HUES64 (cell line): ENCODE data around the gene E4F1.

Experiments
- H3K27ac ChIP-seq: 2 replicates; pipeline ENCODE4 v1.7.0; 2013; ENCODE audit warnings: low read depth, low read length, inconsistent platforms
- H3K27me3 ChIP-seq: 2 replicates; pipeline ENCODE4 v1.6.1; 2013; ENCODE audit warnings: mild to moderate bottlenecking, low read length; ENCODE audit not compliant: insufficient read depth
- H3K36me3 ChIP-seq: 2 replicates; pipeline ENCODE4 v1.6.1; 2013; ENCODE audit warnings: mild to moderate bottlenecking, low read length; ENCODE audit not compliant: insufficient read depth
- H3K4me1 ChIP-seq: 2 replicates; pipeline ENCODE4 v1.6.1; 2013; ENCODE audit warnings: mild to moderate bottlenecking, low read length, moderate library complexity; ENCODE audit not compliant: insufficient read depth
- H3K4me3 ChIP-seq: 2 replicates; pipeline ENCODE4 v1.5.1; 2013; ENCODE audit warnings: mild to moderate bottlenecking, low read length, moderate library complexity
- H3K9ac ChIP-seq: 2 replicates; pipeline ENCODE4 v1.6.1; 2013; ENCODE audit warnings: mild to moderate bottlenecking, low read depth, low read length
- H3K9me3 ChIP-seq: 2 replicates; pipeline ENCODE4 v1.6.1; 2013; ENCODE audit warnings: low read depth, low read length; ENCODE audit not compliant: insufficient read depth
- WGBS: fragments of 150-250, 120-280 bp; methylation state at CpG from one replicate; pipeline ENCODE4 v1.1.7; 2013; ENCODE audit warnings: missing lambda C conversion rate; 5-methylcytosine and 5-hydroxymethylcytosine counted together

E4F1 gene

DNA sequence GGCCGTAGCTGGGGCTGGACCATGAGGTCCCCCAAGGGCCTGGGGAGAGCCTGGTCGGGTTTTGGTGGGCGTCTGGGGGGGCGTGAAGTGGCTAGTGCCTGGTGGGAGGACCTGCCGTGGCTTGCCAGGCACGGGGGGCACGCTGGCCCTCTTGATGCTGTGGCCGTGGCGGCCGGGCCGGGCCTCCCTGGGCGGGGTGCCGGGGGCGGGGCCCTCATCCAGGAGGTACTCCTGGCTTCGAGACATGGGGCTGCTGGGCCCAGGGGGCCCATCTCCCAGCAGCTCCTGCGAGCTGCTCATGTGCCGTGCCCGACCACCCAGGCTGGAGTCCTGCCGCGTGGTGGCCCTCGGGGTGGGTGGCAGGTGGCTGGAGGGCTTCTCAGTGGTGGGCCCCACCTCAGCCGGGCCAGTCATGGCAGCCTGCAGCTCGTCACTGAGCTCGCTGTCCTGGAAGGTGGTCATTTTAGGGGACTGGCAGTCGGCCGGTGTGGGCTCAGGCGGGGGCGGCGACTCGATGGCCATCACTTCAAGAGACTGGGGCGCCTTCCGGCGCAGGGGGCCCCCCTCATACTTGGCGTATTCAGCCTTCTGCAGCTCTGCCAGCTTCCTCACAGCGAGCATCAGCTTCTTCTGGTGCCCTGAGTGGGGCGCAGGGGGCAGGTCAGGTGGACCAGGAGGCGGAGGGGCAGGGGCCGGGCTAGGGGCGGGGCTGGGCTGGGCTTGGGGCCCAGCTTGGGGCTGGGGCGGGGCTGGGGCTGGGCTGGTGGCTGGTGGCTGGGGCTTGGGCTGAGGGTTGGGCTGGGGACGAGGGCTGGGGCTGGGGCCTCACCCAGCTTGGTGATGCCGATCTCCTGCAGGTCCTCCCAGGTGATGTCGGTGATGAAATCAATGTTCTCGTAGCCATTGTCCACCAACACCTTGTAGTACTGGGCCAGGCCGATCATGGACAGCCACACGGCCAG, 42.1 kb upstream of the E4F1 start:
- no peaks in the 10 kb centered on the region for H3K4me1 ChIP-seq
- no peak overlapping the region for H3K9ac ChIP-seq
- WGBS = 91% methylated on average over 46 of the region's 46 CpGs
- no peaks in the 10 kb centered on the region for H3K27me3 ChIP-seq
- peaks cover 10% of the 10 kb centered on the region for H3K36me3 ChIP-seq
- H3K27ac ChIP-seq = no peak overlapping the region
- H3K9me3 ChIP-seq = no peaks in the 10 kb centered on the region
- H3K4me3 ChIP-seq = no peak overlapping the region

DNA sequence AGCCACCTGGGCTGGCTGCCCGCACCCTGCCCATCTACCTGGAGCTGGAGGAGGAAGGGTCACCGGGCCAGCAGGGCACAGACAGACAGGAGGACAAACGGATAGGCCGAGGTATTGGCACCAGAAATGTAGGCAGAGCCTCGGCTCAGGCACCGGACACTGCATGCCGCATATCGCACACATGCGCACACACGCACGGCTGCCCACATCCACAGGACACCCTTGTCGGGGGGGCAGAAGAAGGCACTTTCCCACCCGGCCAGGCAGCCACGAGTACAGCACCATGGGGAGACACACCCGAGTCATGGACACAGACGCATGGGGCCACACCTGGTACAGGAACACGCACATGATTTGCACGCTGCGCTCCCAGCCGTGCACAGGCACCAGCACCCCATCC, 41.4 kb upstream of the E4F1 start:
- Histone ChIP-seq H3K9me3 (no peaks in the 10 kb centered on the region), H3K27me3 (no peaks in the 10 kb centered on the region), H3K4me3 (no peak overlapping the region), H3K36me3 (peaks cover 4% of the 10 kb centered on the region; the same call in 1 of the 2 replicates), H3K9ac (no peak overlapping the region), H3K27ac (no peak overlapping the region), H3K4me1 (no peaks in the 10 kb centered on the region)
- WGBS = 96% methylated on average over 20 of the region's 20 CpGs

DNA sequence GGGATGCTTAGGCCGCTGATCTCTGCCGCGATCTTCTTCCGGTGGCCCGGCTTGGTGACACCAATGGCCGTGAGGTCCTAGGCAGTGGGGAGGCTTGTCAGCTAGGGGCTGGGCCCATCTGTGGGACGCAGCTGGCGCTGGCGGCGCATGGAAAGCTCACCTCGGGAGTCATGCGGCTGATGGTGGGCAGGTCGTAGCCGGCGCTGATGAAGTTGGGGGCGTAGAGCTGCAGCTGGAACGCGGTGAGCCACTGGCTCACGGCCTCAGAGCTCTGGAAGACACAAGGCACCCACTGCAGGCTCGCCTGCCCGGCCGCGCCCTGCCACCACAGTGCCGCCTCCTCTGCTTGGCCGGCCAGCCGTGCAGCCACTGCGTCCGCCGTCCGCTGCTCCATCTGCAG, 39.7 kb upstream of the E4F1 start:
- WGBS = 95% methylated on average over 30 of the region's 30 CpGs
- H3K27me3 ChIP-seq = no peaks in the 10 kb centered on the region
- no peaks in the 10 kb centered on the region for H3K9me3 ChIP-seq
- no peaks in the 10 kb centered on the region for H3K36me3 ChIP-seq
- H3K4me3 ChIP-seq = no peak overlapping the region
- H3K27ac ChIP-seq = no peak overlapping the region
- no peaks in the 10 kb centered on the region for H3K4me1 ChIP-seq
- no peak overlapping the region for H3K9ac ChIP-seq

DNA sequence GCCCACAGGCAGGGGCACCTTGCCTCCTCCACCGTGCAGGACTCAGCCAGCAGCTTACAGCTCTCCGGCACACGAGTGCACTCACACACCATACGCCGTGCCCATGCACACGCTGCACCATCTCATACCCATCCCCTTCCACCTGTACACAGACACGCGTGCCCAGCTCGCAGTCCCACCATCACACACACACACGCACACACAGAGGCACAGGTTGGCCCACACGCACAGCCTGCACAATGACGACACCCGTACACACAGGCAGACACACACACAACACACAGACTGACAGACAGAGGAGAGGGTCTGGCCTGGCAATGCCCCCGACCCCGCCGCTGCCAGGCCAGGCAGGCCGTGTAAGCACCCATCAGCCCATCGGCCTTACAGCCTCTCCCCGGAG, 39.0 kb upstream of the E4F1 start:
- Histone ChIP-seq H3K9me3 (no peaks in the 10 kb centered on the region), H3K9ac (no peak overlapping the region), H3K27me3 (no peaks in the 10 kb centered on the region), H3K27ac (no peak overlapping the region), H3K36me3 (no peaks in the 10 kb centered on the region), H3K4me3 (no peak overlapping the region), H3K4me1 (no peaks in the 10 kb centered on the region)
- WGBS = 94% methylated on average over 19 of the region's 19 CpGs

DNA sequence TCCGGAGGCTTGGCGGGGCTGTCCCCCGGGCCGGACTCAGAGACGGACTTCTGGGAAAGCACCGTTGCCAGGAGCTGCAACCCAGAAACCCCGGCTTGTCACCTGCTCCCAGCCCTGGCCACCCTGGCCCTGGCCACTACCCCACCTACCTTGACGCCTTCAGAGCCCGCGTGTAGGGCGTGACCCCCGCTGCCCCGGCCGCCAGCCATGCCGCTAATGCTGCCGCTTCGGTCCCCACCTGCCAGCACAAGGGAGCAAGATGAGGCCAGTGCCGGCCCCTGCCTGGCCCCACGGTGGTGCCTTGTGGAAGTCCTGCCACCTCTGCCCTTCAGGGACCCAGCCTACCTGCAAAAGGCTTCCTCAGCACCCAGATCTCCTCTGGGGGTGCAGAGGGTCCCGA, 38.4 kb upstream of the E4F1 start:
- Histone ChIP-seq H3K9ac (no peak overlapping the region), H3K4me3 (no peak overlapping the region), H3K27me3 (no peaks in the 10 kb centered on the region), H3K36me3 (no peaks in the 10 kb centered on the region), H3K27ac (no peak overlapping the region), H3K9me3 (no peaks in the 10 kb centered on the region), H3K4me1 (no peaks in the 10 kb centered on the region)
- WGBS = 93% methylated on average over 20 of the region's 20 CpGs

DNA sequence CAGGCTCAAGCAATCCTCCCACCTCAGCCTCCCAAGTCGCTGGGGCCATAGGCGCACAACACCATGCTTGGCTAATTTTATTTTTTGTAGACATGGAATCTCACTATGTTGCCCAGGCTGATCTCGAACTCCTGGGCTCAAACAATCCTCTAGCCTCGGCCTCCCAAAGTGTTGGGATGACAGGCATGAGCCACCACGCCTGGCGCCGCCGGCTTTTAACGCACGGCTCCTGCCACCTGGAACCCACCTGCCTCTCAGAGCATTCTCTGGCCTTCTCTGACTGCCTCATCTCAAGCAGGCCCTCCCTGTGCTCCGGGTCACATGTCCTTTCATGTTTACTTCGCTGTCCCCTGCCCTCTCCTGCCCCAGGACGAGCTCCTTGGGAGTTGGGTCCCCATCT, 37.3 kb upstream of the E4F1 start:
- Histone ChIP-seq H3K36me3 (no peaks in the 10 kb centered on the region), H3K9me3 (no peaks in the 10 kb centered on the region), H3K27ac (no peak overlapping the region), H3K27me3 (no peaks in the 10 kb centered on the region), H3K4me3 (no peak overlapping the region), H3K4me1 (no peaks in the 10 kb centered on the region), H3K9ac (no peak overlapping the region)
- 93% methylated on average over 13 of the region's 13 CpGs for WGBS

DNA sequence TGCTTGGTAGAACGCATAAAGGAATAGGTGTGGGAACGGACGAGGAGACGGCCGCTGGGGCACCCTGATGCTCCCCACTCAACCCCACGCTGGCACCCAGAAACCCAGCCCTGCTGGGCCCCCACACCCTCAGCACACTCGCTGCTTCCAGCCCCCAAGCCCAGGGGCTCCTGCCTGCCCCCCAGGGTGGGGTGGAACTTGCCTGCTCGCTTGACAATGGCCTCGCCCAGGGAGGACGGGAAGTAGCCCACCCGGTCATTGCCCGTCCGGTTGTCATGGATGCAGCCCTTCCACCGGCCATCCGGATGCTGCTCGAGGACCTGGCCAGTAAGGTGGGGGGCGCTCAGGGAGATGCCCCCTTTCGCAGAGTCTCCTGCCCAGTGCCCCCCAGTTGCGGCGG, 36.9 kb upstream of the E4F1 start:
- no peaks in the 10 kb centered on the region for H3K9me3 ChIP-seq
- H3K4me1 ChIP-seq = no peaks in the 10 kb centered on the region
- no peaks in the 10 kb centered on the region for H3K27me3 ChIP-seq
- WGBS = 93% methylated on average over 20 of the region's 20 CpGs
- H3K36me3 ChIP-seq = no peaks in the 10 kb centered on the region
- H3K27ac ChIP-seq = no peak overlapping the region
- no peak overlapping the region for H3K4me3 ChIP-seq
- no peak overlapping the region for H3K9ac ChIP-seq

DNA sequence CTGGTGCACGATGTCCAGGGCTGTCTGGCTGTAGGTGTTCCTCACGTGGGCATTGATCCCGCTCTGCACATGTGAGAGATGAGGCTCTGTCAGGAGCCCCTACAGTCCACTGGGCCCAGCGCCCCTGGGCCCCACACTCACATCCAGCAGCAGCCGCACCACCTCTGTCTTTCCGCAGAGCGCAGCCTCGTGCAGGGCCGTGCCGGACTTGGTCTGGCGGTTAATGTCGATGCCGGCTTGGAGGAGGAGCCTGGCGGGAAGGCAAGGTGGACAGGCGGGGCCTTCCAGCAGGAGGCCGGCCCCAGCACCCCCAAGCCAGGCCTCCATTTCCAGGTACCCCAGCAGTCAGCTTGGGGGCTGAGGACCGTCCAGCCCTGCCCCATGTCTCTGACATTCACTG, 36.2 kb upstream of the E4F1 start:
- H3K27ac ChIP-seq = no peak overlapping the region
- no peaks in the 10 kb centered on the region for H3K4me1 ChIP-seq
- no peaks in the 10 kb centered on the region for H3K9me3 ChIP-seq
- H3K4me3 ChIP-seq = no peak overlapping the region
- H3K27me3 ChIP-seq = no peaks in the 10 kb centered on the region
- no peak overlapping the region for H3K9ac ChIP-seq
- no peaks in the 10 kb centered on the region for H3K36me3 ChIP-seq
- 89% methylated on average over 17 of the region's 17 CpGs for WGBS

DNA sequence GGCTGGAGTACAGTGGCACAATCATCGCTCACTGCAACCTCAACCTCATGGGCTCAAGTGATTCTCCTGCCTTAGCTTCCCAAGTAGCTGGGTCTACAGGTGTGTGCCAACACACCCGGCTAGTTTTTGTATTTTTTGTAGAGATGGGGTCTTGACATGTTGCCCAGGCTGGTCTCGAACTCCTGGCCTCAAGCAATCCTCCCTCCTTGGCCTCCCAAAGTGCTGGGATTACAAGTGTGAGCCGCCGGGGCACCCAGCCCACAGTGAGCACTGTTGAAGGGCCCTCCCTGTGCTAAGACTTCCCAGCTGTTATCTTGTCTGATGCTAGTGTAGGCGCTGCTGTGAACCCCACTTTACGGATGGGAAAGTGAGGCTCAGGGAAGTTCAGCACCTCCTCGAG, 35.0 kb upstream of the E4F1 start:
- Histone ChIP-seq H3K36me3 (no peaks in the 10 kb centered on the region), H3K9me3 (no peaks in the 10 kb centered on the region), H3K4me3 (no peak overlapping the region), H3K27ac (no peak overlapping the region), H3K9ac (no peak overlapping the region), H3K27me3 (no peaks in the 10 kb centered on the region), H3K4me1 (no peaks in the 10 kb centered on the region)
- WGBS = 97% methylated on average over 8 of the region's 8 CpGs

DNA sequence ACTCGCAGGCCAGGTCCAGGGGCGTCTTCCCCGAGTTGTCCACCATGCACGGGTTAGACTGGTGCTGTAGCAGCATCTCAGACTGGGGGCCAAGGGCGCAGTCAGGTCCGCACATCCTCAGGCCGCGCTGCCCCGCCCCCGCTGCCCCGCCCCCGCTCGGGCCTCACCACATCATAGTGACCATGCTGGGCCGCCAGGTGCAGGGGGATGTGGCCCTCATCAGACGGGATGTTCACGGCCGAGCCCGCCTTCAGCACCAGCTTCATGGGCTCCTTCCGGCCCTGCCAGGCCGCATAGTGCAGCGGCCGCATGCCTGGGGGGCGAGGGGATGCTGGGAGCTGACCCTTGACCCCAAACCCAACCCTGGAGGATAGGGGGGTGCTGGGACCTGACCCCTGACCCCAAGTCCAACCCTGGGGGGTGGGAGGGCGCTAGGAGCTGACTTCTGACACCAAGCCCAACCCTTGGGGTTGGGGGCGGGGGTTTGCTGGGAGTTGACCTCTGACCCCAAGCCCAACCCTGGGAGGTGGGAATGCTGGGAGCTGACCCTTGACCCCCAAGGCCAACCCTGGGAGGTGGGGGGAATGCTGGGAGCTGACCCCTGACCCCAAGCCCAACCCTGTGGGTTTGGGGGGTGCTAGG, 34.0 kb upstream of the E4F1 start:
- H3K4me3 ChIP-seq = no peak overlapping the region
- no peaks in the 10 kb centered on the region for H3K27me3 ChIP-seq
- H3K9ac ChIP-seq = no peak overlapping the region
- H3K9me3 ChIP-seq = no peaks in the 10 kb centered on the region
- H3K4me1 ChIP-seq = no peaks in the 10 kb centered on the region
- no peak overlapping the region for H3K27ac ChIP-seq
- 93% methylated on average over 25 of the region's 25 CpGs for WGBS
- no peaks in the 10 kb centered on the region for H3K36me3 ChIP-seq

DNA sequence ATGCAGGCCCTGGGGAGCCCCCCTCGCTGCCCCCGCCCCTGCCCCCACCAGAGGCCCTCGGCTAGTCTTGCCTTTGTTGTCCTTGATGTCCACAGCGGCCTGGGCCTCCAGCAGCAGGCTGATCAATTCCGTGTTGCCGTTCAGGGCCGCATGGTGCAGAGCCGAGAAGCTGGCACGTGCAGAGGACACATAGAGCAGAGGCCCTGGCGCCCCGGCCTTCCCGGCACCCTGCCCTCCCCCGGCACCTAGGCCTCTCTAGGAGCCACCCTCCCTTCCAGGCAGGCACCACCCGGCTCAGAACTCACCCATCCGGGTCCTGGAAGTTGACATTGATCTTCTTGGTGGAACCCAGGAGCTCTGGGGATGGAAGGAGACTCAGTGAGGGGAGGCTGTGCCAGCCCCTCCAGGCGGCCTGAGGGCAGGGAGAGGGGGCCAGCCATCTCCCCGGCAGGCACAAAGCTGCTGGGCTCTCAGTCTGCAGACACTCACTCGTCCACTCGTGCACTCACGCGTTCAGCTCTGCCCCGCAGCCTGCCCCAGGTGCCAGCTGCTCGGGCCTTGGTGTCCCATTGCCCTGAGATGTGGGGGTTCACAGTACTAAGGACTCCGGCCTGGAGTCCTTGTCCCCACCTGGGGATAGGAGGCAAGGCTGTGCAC, 33.3 kb upstream of the E4F1 start:
- H3K9me3 ChIP-seq = no peaks in the 10 kb centered on the region
- H3K36me3 ChIP-seq = no peaks in the 10 kb centered on the region
- no peaks in the 10 kb centered on the region for H3K4me1 ChIP-seq
- H3K27ac ChIP-seq = no peak overlapping the region
- no peak overlapping the region for H3K9ac ChIP-seq
- no peak overlapping the region for H3K4me3 ChIP-seq
- peaks cover 5% of the 10 kb centered on the region for H3K27me3 ChIP-seq
- WGBS = 91% methylated on average over 24 of the region's 24 CpGs
